Stimulated activated memory B cell treated with anti-CD40 and anti-IgM and Interleukin-4, amounts not matched to agents 10 μg/mL and 1 μg/mL and 100 μg/mL, for 72 hours (primary cell): ENCODE results near the gene PUDP.
"Not testable (repeated sequence)": the region's sequence is repeated elsewhere in the genome, so short reads cannot be mapped to it uniquely, and the experiment has no call there.

Source experiments
- ATAC-seq: fragments of 150-1000 bp; cut with Tn5 transposase; 2 replicates; pipeline ENCODE4 v1.10.0; 2021
- H3K27ac Mint-ChIP-seq: one replicate; pipeline ENCODE4 v1.8.0; 2022; ENCODE audit warnings: mild to moderate bottlenecking, mixed read lengths
- H3K27me3 Mint-ChIP-seq: one replicate; pipeline ENCODE4 v1.8.0; 2022; ENCODE audit warnings: mixed read lengths
- H3K36me3 Mint-ChIP-seq: one replicate; pipeline ENCODE4 v1.8.0; 2022; ENCODE audit warnings: mixed read lengths
- H3K4me1 Mint-ChIP-seq: one replicate; pipeline ENCODE4 v1.8.0; 2022; ENCODE audit warnings: mixed read lengths
- H3K4me3 Mint-ChIP-seq: one replicate; pipeline ENCODE4 v1.8.0; 2022; ENCODE audit warnings: mild to moderate bottlenecking, moderate library complexity, mixed read lengths
- H3K9me3 Mint-ChIP-seq: one replicate; pipeline ENCODE4 v1.8.0; 2022; ENCODE audit warnings: mixed read lengths

PUDP gene

GRCh38 chrX:7059214-7059838 lies 88.6 kb downstream of the PUDP start:
- Mint-ChIP-seq H3K4me1 (peaks cover 51% of the 10 kb centered on the region), H3K9me3 (no peaks in the 10 kb centered on the region), H3K4me3 (peak overlapping the region; percentile 34), H3K27me3 (no peaks in the 10 kb centered on the region), H3K27ac (peak overlapping the region; percentile 70), H3K36me3 (peaks cover 20% of the 10 kb centered on the region)
- ATAC-seq: peak; percentile 89

GRCh38 chrX:7055386-7056137 lies 92.4 kb downstream of the PUDP start:
- H3K4me1 Mint-ChIP-seq: peaks cover 44% of the 10 kb centered on the region
- H3K27ac Mint-ChIP-seq: no peak overlapping the region
- no peaks in the 10 kb centered on the region for H3K27me3 Mint-ChIP-seq
- ATAC-seq: no peak
- no peak overlapping the region for H3K4me3 Mint-ChIP-seq
- H3K9me3 Mint-ChIP-seq: no peaks in the 10 kb centered on the region
- peaks cover 18% of the 10 kb centered on the region for H3K36me3 Mint-ChIP-seq

GRCh38 chrX:7054219-7055216 lies 93.4 kb downstream of the PUDP start:
- Mint-ChIP-seq H3K27me3 (no peaks in the 10 kb centered on the region), H3K4me3 (no peak overlapping the region), H3K9me3 (no peaks in the 10 kb centered on the region), H3K36me3 (peaks cover 25% of the 10 kb centered on the region), H3K4me1 (peaks cover 40% of the 10 kb centered on the region), H3K27ac (no peak overlapping the region)
- ATAC-seq: no peak

- H3K36me3 Mint-ChIP-seq: peaks cover 23% of the 10 kb centered on the region
- no peak overlapping the region for H3K27ac Mint-ChIP-seq
- H3K27me3 Mint-ChIP-seq: no peaks in the 10 kb centered on the region
- H3K9me3 Mint-ChIP-seq: no peaks in the 10 kb centered on the region
- ATAC-seq: no peak
- no peak overlapping the region for H3K4me3 Mint-ChIP-seq
- H3K4me1 Mint-ChIP-seq: peaks cover 20% of the 10 kb centered on the region
These were observed 95.4 kb downstream of the PUDP start for GRCh38 chrX:7052541-7052940.

GRCh38 chrX:7050271-7050670 lies 97.7 kb downstream of the PUDP start:
- H3K36me3 Mint-ChIP-seq: peaks cover 15% of the 10 kb centered on the region
- H3K4me1 Mint-ChIP-seq: peaks cover 3% of the 10 kb centered on the region
- H3K27me3 Mint-ChIP-seq: no peaks in the 10 kb centered on the region
- H3K4me3 Mint-ChIP-seq: no peak overlapping the region
- no peaks in the 10 kb centered on the region for H3K9me3 Mint-ChIP-seq
- no peak overlapping the region for H3K27ac Mint-ChIP-seq
- no peak for ATAC-seq

GRCh38 chrX:7047951-7048350 lies 100.0 kb downstream of the PUDP start:
- no peak for ATAC-seq
- peaks cover 7% of the 10 kb centered on the region for H3K4me1 Mint-ChIP-seq
- H3K4me3 Mint-ChIP-seq: no peak overlapping the region
- H3K27me3 Mint-ChIP-seq: no peaks in the 10 kb centered on the region
- H3K27ac Mint-ChIP-seq: no peak overlapping the region
- H3K9me3 Mint-ChIP-seq: no peaks in the 10 kb centered on the region
- peaks cover 19% of the 10 kb centered on the region for H3K36me3 Mint-ChIP-seq

GRCh38 chrX:7045238-7045955 lies 102.6 kb downstream of the PUDP start:
- H3K4me1 Mint-ChIP-seq: peaks cover 7% of the 10 kb centered on the region
- peaks cover 27% of the 10 kb centered on the region for H3K36me3 Mint-ChIP-seq
- H3K27ac Mint-ChIP-seq: no peak overlapping the region
- H3K27me3 Mint-ChIP-seq: no peaks in the 10 kb centered on the region
- no peaks in the 10 kb centered on the region for H3K9me3 Mint-ChIP-seq
- H3K4me3 Mint-ChIP-seq: no peak overlapping the region
- ATAC-seq: no peak

- not testable (repeated sequence) for H3K27me3 Mint-ChIP-seq, H3K4me3 Mint-ChIP-seq, H3K9me3 Mint-ChIP-seq, ATAC-seq, H3K27ac Mint-ChIP-seq, H3K4me1 Mint-ChIP-seq
- H3K36me3 Mint-ChIP-seq: peaks cover 20% of the 10 kb centered on the region
These were observed 104.0 kb downstream of the PUDP start for GRCh38 chrX:7043796-7044433.

GRCh38 chrX:7028246-7028645 lies 119.7 kb downstream of the PUDP start:
- H3K27me3 Mint-ChIP-seq: no peaks in the 10 kb centered on the region
- H3K9me3 Mint-ChIP-seq: no peaks in the 10 kb centered on the region
- H3K4me1 Mint-ChIP-seq: no peaks in the 10 kb centered on the region
- no peak for ATAC-seq
- H3K4me3 Mint-ChIP-seq: no peak overlapping the region
- no peak overlapping the region for H3K27ac Mint-ChIP-seq
- H3K36me3 Mint-ChIP-seq: peaks cover 4% of the 10 kb centered on the region

- Mint-ChIP-seq H3K4me3 (no peak overlapping the region), H3K4me1 (no peaks in the 10 kb centered on the region), H3K36me3 (peaks cover 4% of the 10 kb centered on the region), H3K9me3 (no peaks in the 10 kb centered on the region), H3K27me3 (no peaks in the 10 kb centered on the region), H3K27ac (no peak overlapping the region)
- ATAC-seq: no peak
These were observed 120.9 kb downstream of the PUDP start for GRCh38 chrX:7027071-7027470.

- not testable (repeated sequence) for H3K9me3 Mint-ChIP-seq, H3K27me3 Mint-ChIP-seq, H3K36me3 Mint-ChIP-seq, H3K27ac Mint-ChIP-seq, ATAC-seq, H3K4me1 Mint-ChIP-seq, H3K4me3 Mint-ChIP-seq
These were observed 121.6 kb downstream of the PUDP start for GRCh38 chrX:7026365-7026764.

GRCh38 chrX:7025471-7025870 lies 122.5 kb downstream of the PUDP start:
- Mint-ChIP-seq H3K4me1 (no peaks in the 10 kb centered on the region), H3K27ac (no peak overlapping the region), H3K9me3 (no peaks in the 10 kb centered on the region), H3K36me3 (peaks cover 4% of the 10 kb centered on the region), H3K4me3 (no peak overlapping the region), H3K27me3 (no peaks in the 10 kb centered on the region)
- no peak for ATAC-seq

- Mint-ChIP-seq H3K4me3 (no peak overlapping the region), H3K4me1 (no peaks in the 10 kb centered on the region), H3K36me3 (peaks cover 4% of the 10 kb centered on the region), H3K27ac (no peak overlapping the region), H3K27me3 (no peaks in the 10 kb centered on the region), H3K9me3 (no peaks in the 10 kb centered on the region)
- ATAC-seq: no peak
These were observed 123.1 kb downstream of the PUDP start for GRCh38 chrX:7024850-7025249.

GRCh38 chrX:7022996-7023395 lies 125.0 kb downstream of the PUDP start:
- H3K4me1 Mint-ChIP-seq, H3K4me3 Mint-ChIP-seq, H3K36me3 Mint-ChIP-seq, ATAC-seq, H3K27me3 Mint-ChIP-seq, H3K9me3 Mint-ChIP-seq, H3K27ac Mint-ChIP-seq: not testable (repeated sequence)
